K562 (cell line): ENCODE measurements around the gene ABCC10. TPM values are rescaled to one million over a fixed set of nuclear protein-coding genes. Genes with fewer than 3 reads are reported as not detected.

Source experiments
- BACH1 ChIP-seq: fragments of 200-800 bp; sonication (Bioruptor generic); IDR thresholded peaks from 2 replicates; pipeline ENCODE4 v1.6.1; 2016; ENCODE audit warnings: missing genetic modification characterization, missing compliant biosample characterization
- CCNT2 ChIP-seq: IDR thresholded peaks from 2 replicates; pipeline ENCODE4 v1.6.1; 2011; ENCODE audit warnings: borderline replicate concordance, low read depth, mild to moderate bottlenecking, moderate library complexity, mixed read lengths, low read length; ENCODE audit not compliant: insufficient read length; ENCODE audit errors: extremely low read depth
- CREB3 ChIP-seq: fragments of 450-650 bp; conservative IDR thresholded peaks from 2 replicates; pipeline ENCODE4 v1.6.1; 2016; ENCODE audit warnings: missing genetic modification characterization, low read depth, mild to moderate bottlenecking, missing compliant biosample characterization, moderate library complexity
- DIDO1 ChIP-seq: fragments of 450-650 bp; IDR thresholded peaks from 2 replicates; pipeline ENCODE4 v1.6.1; 2016; ENCODE audit warnings: low read depth, missing biosample characterization, missing genetic modification characterization
- FOXK2 ChIP-seq, 2 experiments: fragments of 450-650 bp; IDR thresholded peaks in 1 of 2; conservative IDR thresholded peaks in 1 of 2; 2 replicates each; pipeline ENCODE4 v1.6.1; 2016; ENCODE audit warnings: low read depth in 2 of 2, mild to moderate bottlenecking in 1 of 2
- HBP1 ChIP-seq: fragments of 450-650 bp; formaldehyde crosslinking; IDR thresholded peaks from 2 replicates; pipeline ENCODE4 v1.4.0; 2022; ENCODE audit warnings: missing genetic modification characterization
- HCFC1 ChIP-seq: IDR thresholded peaks from 2 replicates; pipeline ENCODE4 v1.6.1; 2012; ENCODE audit warnings: low read depth, low read length, improper control_type of control experiment
- KDM5B ChIP-seq: fragments of 200-600 bp; sonication (generic); IDR thresholded peaks from 2 replicates; pipeline ENCODE4 v1.6.1; 2012; ENCODE audit warnings: low read depth, mild to moderate bottlenecking, moderate library complexity, low read length, control low read depth, inconsistent platforms; ENCODE audit not compliant: insufficient replicate concordance
- MAZ ChIP-seq, 2 experiments: fragments of 450-650 bp in 1 of 2; sonication (generic) in 1 of 2; formaldehyde crosslinking; IDR thresholded peaks in 1 of 2; conservative IDR thresholded peaks in 1 of 2; 2 replicates each; pipeline versions ENCODE4 v1.4.0 to v1.5.0; 2020; ENCODE audit warnings: mild to moderate bottlenecking in 1 of 2, missing genetic modification reagents in 1 of 2
- MEF2D ChIP-seq: conservative IDR thresholded peaks from 2 replicates; pipeline ENCODE4 v1.6.1; 2016; ENCODE audit warnings: low read depth, missing genetic modification characterization, missing compliant biosample characterization
- NCOA2 ChIP-seq, 2 experiments: fragments of 450-650 bp; IDR thresholded peaks; 2 replicates each; pipeline ENCODE4 v1.6.1; 2018; ENCODE audit warnings: mild to moderate bottlenecking in 2 of 2, moderate library complexity in 1 of 2; ENCODE audit not compliant: partially characterized antibody in 2 of 2
- NFE2L1 ChIP-seq: fragments of 450-650 bp; IDR thresholded peaks from 2 replicates; pipeline ENCODE4 v1.6.1; 2016; ENCODE audit warnings: missing genetic modification characterization, low read depth, mild to moderate bottlenecking, missing compliant biosample characterization, moderate library complexity, borderline replicate concordance
- NFIC ChIP-seq: fragments of 450-650 bp; IDR thresholded peaks from 2 replicates; pipeline ENCODE4 v1.6.1; 2017; ENCODE audit warnings: mild to moderate bottlenecking, inconsistent platforms
- NFRKB ChIP-seq: fragments of 450-650 bp; IDR thresholded peaks from 2 replicates; pipeline ENCODE4 v1.6.1; 2016; ENCODE audit warnings: low read depth
- POLR2A ChIP-seq: fragments of 450-650 bp; conservative IDR thresholded peaks from 2 replicates; pipeline ENCODE4 v1.6.1; 2016
- POLR2H ChIP-seq: IDR thresholded peaks from 2 replicates; pipeline ENCODE4 v1.6.1; 2016; ENCODE audit warnings: missing genetic modification characterization, low read depth, mild to moderate bottlenecking, control low read depth, missing compliant biosample characterization, moderate library complexity
- RBFOX2 ChIP-seq: fragments of 200-400 bp; formaldehyde crosslinking; IDR thresholded peaks from 2 replicates; pipeline ENCODE4 v1.6.1; 2017; ENCODE audit warnings: low read depth, mild to moderate bottlenecking, low read length, moderate library complexity
- SIN3B ChIP-seq: fragments of 450-650 bp; IDR thresholded peaks from 2 replicates; pipeline ENCODE4 v1.6.1; 2017; ENCODE audit warnings: low read depth, mild to moderate bottlenecking, moderate library complexity
- TAF7 ChIP-seq: fragments of 450-650 bp; IDR thresholded peaks from 2 replicates; pipeline ENCODE4 v1.6.1; 2016; ENCODE audit warnings: missing genetic modification characterization, missing compliant biosample characterization
- TARDBP ChIP-seq: fragments of 450-650 bp; IDR thresholded peaks from 2 replicates; pipeline ENCODE4 v1.6.1; 2016
- TEAD4 ChIP-seq, 2 experiments: sonication (generic) in 1 of 2; formaldehyde crosslinking in 1 of 2; IDR thresholded peaks; 2 replicates each; pipeline versions ENCODE4 v1.6.1 to v1.8.0; 2012 to 2022; ENCODE audit warnings: borderline replicate concordance in 1 of 2, inconsistent platforms in 1 of 2, low read length in 1 of 2, mild to moderate bottlenecking in 1 of 2, missing genetic modification reagents in 1 of 2
- TRIM24 ChIP-seq, 2 experiments: fragments of 450-650 bp; IDR thresholded peaks; 2 replicates each; pipeline ENCODE4 v1.6.1; 2016
- YBX1 ChIP-seq: fragments of 450-650 bp; IDR thresholded peaks from 2 replicates; pipeline ENCODE4 v1.7.1; 2016; ENCODE audit warnings: mild to moderate bottlenecking
- ZBTB7A ChIP-seq: IDR thresholded peaks from 2 replicates; pipeline ENCODE4 v1.6.1; 2011; ENCODE audit warnings: low read depth, mild to moderate bottlenecking, low read length, moderate library complexity, borderline replicate concordance; ENCODE audit not compliant: control insufficient read depth
- ZKSCAN1 ChIP-seq: fragments of 150-350 bp; IDR thresholded peaks from 2 replicates; pipeline ENCODE4 v1.6.1; 2016; ENCODE audit warnings: low read depth, low read length
- ZNF766 ChIP-seq: fragments of 200-800 bp; sonication (Bioruptor generic); conservative IDR thresholded peaks from 2 replicates; pipeline ENCODE4 v1.6.1; 2016; ENCODE audit warnings: missing genetic modification characterization, missing compliant biosample characterization
- ZNF830 ChIP-seq: fragments of 250-450 bp; sonication (Bioruptor Pico); IDR thresholded peaks from 2 replicates; pipeline ENCODE4 v1.5.0; 2021; ENCODE audit warnings: mild to moderate bottlenecking
- polyA plus RNA-seq, 8 experiments: library from polyadenylated mRNA; depleted of rRNA in 4 of 8; stranded (reverse) in 5 of 8; unstranded in 3 of 8; fragments of >200 nt; fragmentation: Nextera tagmentation in 2 of 8; fragmentation: Illumina TruSeq in 1 of 8; extraction: Ambion mirVana in 2 of 8; extraction: Trizol in 1 of 8; gene quantifications; 2 replicates each; pipeline versions ENCODE4 v1.2.1 to v1.2.3, GENCODE V29; 2011 to 2014; ENCODE audit warnings: inconsistent platforms in 1 of 8, missing spikeins in 1 of 8
- total RNA-seq, 7 experiments: library from RNA; depleted of rRNA in 6 of 7; stranded (reverse); fragments of >200 nt in 6 of 7; fragmentation: Illumina TruSeq in 2 of 7; extraction: Trizol in 2 of 7; gene quantifications; 2 replicates each; pipeline versions ENCODE4 v1.2.1 to v1.2.3, GENCODE V29; 2011 to 2021; ENCODE audit warnings: low replicate concordance in 1 of 7

ABCC10 gene
- total and polyA plus RNA-seq, 9 of the 15 experiments (the other 6 are each of a cell fraction or from before 2014, with no cell fraction given) = 2.4 to 29.1 (median 13.7) TPM

GRCh38 chr6:43477235-43478007, 50.1 kb downstream of the ABCC10 start, which contains the start of gene TJAP1 (continued):
- TF ChIP-seq RBFOX2 (peak; percentile 97), NFRKB (peak; percentile 89; the same call in 1 of the 2 replicates), KDM5B (peak; percentile 98), HBP1 (CRISPR knock-in tag) (no peak), TARDBP (no peak), POLR2H (tag) (peak; percentile 81; the same call in 1 of the 2 replicates), NFE2L1 (tag) (no peak), POLR2A (peak; percentile 95), ZNF766 (CRISPR knock-in tag) (peak; percentile 73; the same call in 1 of the 2 replicates), TAF7 (peak; percentile 94), ZBTB7A (peak; percentile 23; the same call in 1 of the 2 replicates), NCOA2 (IDR thresholded peaks at IDR 0.05; ENCODE audit: partially characterized antibody in 2 of 2) (no peak), NFIC (peak; percentile 68), MEF2D (tag) (0 out of 2 replicates have a peak, but pooled peaks have one; percentile 19), FOXK2 (conservative IDR thresholded peaks at IDR 0.05 in 1 of 2, IDR thresholded peaks at IDR 0.05 in 1 of 2; ENCODE audit: low read depth in 2 of 2) (0 out of 4 replicates have a peak, but pooled peaks of 1 of the 2 experiments have one; percentile 52), TEAD4 (IDR thresholded peaks at IDR 0.05; ENCODE audit: low read length) (peak; percentile 13; the same call in 1 of the 2 replicates), TEAD4 (CRISPR knock-in tag; IDR thresholded peaks at IDR 0.05; ENCODE audit: borderline replicate concordance) (no peak), TRIM24 (IDR thresholded peaks at IDR 0.05) (no peak), SIN3B (peak; percentile 91), HCFC1 (peak; percentile 70), ZKSCAN1 (0 out of 2 replicates have a peak, but pooled peaks have one; percentile 15), DIDO1 (tag) (peak; percentile 82; the same call in 1 of the 2 replicates), CCNT2 (peak; percentile 68), YBX1 (no peak), CREB3 (tag) (no peak), MAZ (CRISPR knock-in tag; conservative IDR thresholded peaks at IDR 0.05 in 1 of 2, IDR thresholded peaks at IDR 0.05 in 1 of 2) (peak in 1 of 2 experiments; percentile 74; a peak in 1 of 4 replicates), ZNF830 (CRISPR knock-in tag) (0 out of 2 replicates have a peak, but pooled peaks have one; percentile 36), BACH1 (tag) (no peak)
